ENCODE results near the gene PLXNA1.

The PLXNA1 gene

DNA sequence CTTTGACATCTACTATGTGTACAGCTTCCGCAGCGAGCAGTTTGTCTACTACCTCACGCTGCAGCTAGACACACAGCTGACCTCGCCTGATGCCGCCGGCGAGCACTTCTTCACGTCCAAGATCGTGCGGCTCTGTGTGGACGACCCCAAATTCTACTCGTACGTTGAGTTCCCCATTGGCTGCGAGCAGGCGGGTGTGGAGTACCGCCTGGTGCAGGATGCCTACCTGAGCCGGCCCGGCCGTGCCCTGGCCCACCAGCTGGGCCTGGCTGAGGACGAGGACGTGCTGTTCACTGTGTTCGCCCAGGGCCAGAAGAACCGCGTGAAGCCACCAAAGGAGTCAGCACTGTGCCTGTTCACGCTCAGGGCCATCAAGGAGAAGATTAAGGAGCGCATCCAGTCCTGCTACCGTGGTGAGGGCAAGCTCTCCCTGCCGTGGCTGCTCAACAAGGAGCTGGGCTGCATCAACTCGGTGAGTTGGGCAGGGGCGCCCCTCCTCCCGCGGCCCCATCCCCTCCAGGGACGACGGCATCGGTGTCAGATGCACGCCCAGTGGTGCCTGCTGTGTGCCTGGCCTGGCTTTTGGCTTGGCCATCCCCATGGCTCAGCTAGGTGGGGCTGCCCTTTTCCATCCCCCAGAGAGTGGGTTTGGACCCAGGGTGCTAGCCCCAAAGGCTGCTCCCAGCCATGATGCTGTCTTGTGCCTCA, 6.6 kb downstream of the PLXNA1 start:
- H3K4me3 ChIP-seq (ENCODE audit: low read depth, low read length) = no peak overlapping the region
- TF ChIP-seq, protein P1, sequence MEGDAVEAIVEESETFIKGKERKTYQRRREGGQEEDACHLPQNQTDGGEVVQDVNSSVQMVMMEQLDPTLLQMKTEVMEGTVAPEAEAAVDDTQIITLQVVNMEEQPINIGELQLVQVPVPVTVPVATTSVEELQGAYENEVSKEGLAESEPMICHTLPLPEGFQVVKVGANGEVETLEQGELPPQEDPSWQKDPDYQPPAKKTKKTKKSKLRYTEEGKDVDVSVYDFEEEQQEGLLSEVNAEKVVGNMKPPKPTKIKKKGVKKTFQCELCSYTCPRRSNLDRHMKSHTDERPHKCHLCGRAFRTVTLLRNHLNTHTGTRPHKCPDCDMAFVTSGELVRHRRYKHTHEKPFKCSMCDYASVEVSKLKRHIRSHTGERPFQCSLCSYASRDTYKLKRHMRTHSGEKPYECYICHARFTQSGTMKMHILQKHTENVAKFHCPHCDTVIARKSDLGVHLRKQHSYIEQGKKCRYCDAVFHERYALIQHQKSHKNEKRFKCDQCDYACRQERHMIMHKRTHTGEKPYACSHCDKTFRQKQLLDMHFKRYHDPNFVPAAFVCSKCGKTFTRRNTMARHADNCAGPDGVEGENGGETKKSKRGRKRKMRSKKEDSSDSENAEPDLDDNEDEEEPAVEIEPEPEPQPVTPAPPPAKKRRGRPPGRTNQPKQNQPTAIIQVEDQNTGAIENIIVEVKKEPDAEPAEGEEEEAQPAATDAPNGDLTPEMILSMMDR (IDR thresholded peaks at IDR 0.05; ENCODE audit: insufficient read depth, low read length, missing control alignments) = no peak
- CTCF ChIA-PET = interaction anchor here (1.2 to 1.6 kb wide), 2 partner anchors 237 to 310 kb away, joined by 5 to 8 read pairs; no protein-coding TSS in a partner anchor
- DNase-seq (ENCODE audit: low read depth, low spot score) = no peak
- POLR2A ChIA-PET = no interaction called here

DNA sequence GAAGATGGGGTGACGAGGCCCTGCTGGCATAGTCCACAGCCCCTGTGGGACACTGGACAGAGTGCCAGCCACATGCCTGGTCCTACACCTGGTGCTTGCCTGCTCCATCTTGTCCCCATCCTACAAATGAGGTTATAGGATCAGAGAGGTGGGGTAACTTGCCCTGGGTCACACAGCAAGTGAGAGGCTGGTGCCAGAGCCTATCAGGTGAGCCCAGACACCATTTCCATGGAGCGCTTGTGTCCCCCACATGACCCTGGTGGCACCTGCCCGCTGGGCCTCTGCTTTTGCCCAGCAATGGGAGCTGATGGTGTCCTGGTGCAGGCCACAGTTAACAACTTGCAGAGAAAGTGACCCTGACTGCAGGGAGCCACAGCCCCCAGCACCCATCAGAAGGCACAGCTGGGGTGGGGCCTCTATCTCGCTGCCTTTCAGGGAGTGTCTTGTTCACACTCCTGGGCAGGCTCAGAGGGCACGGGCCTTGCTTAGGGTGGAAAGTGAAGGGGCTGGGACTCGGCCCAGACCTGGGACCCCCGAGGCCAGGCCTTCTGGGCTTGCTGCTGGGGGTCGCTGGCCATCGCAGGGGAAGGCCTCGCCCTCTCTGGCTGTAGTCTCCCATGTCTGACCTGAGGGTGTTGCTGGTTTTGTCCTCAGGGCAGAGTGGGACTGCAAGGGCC, 7.2 kb downstream of the PLXNA1 start:
- ChIA-PET CTCF (no interaction called here), POLR2A (no interaction called here)
- no peak overlapping the region for H3K4me3 ChIP-seq (ENCODE audit: low read depth, low read length)
- TF ChIP-seq, protein P1 (IDR thresholded peaks at IDR 0.05; ENCODE audit: insufficient read depth, low read length, missing control alignments) = no peak
- DNase-seq (ENCODE audit: low read depth, low spot score) = no peak

DNA sequence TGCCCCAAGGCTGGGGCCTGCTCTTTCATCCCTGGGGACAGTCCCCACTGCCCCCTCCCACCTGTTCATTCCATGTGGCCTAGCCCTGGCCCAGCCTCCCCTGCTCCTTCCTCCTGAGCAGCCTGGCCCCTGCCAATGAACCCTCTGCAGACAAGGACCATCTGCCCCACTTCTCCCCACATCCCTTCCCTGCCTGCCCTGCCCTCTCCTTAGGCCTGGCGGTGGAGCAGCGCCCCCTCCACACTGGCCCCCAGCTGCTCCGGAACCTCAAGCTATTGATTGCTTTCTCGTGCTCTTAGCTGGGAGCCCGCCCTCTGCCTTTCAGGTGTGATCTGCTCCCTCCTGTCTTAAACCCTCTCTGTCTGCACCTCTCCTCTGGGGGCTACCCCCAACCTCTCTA, 8.0 kb downstream of the PLXNA1 start:
- no peak overlapping the region for H3K4me3 ChIP-seq (ENCODE audit: low read depth, low read length)
- TF ChIP-seq, protein P1 (IDR thresholded peaks at IDR 0.05; ENCODE audit: insufficient read depth, low read length, missing control alignments) = no peak
- ChIA-PET POLR2A (no interaction called here), CTCF (interaction anchor here (1.7 kb wide), 1 partner anchor 12 kb away, joined by 5 read pairs; no protein-coding TSS in a partner anchor)
- no peak for DNase-seq (ENCODE audit: low read depth, low spot score)

DNA sequence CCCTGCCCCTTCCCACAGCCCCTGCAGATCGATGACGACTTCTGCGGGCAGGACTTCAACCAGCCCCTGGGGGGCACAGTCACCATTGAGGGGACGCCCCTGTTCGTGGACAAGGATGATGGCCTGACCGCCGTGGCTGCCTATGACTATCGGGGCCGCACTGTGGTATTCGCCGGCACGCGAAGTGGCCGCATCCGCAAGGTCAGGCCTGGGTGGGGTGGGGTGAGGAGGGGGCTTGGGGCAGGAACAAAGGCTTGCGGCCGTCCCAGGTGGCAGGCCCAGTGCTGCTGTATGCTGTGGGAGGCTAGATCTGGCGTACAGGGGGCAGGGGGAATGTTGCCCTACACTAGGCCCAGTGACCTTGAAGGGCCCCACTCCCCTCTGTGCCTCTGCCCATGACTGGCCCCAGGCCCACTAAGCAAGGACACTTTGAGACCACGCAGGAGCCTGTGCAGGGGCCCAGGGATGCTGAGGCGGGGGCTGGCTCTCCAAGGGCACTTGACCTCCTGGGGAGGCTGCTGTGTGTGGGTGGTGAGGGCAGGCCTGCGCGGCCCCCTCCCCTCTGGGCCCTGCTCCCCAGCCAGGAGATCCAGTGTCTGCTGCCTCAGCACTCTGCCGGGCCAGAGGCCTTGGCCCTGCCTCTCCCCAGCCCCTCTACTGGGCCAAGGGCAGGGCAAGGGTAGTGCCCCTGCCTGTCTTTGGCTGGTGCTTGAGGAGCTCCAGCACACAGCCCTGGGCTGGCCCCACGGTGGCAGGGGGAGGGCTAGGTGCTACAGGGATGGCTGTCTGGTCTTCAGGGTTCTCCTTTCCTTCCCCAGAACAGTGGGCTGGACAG, 8.7 kb downstream of the PLXNA1 start:
- H3K4me3 ChIP-seq (ENCODE audit: low read depth, low read length) = no peak overlapping the region
- ChIA-PET CTCF (interaction anchor here (0.6 to 1.9 kb wide), 7 partner anchors 9 to 240 kb away, joined by 3 to 10 read pairs (median 3); partner anchors contain the start of gene PLXNA1), POLR2A (interaction anchor here (0.6 kb wide), 1 partner anchor 370 kb away, joined by 3 read pairs; no protein-coding TSS in a partner anchor)
- TF ChIP-seq, protein P1 (IDR thresholded peaks at IDR 0.05; ENCODE audit: insufficient read depth, low read length, missing control alignments) = no peak
- DNase-seq (ENCODE audit: low read depth, low spot score) = no peak

DNA sequence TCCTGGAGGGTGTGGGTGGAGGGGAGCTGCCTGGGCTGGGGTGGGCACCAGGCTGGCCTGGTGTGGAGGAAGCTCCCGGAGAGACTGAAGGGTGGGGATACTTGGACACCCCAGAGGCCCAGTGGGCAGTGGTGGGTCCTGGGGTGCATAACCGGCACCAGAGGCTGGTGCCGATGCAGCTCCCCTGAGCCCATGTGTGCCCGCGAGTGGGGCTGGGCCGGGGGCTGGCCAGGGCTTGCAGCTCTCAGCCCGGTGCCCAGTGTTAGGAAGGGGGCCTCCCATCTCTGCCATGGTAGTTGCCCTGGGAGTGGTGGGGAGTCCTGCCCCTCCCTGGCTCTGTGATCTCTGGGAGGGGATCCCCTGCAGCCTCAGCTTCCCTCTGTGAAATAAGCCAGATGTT, 9.3 kb downstream of the PLXNA1 start:
- H3K4me3 ChIP-seq (ENCODE audit: low read depth, low read length) = no peak overlapping the region
- POLR2A ChIA-PET = interaction anchor here (0.6 kb wide), 1 partner anchor 371 kb away, joined by 3 read pairs; no protein-coding TSS in a partner anchor
- CTCF ChIA-PET = interaction anchor here (0.6 to 1.9 kb wide), 7 partner anchors 9 to 240 kb away, joined by 3 to 10 read pairs (median 3); partner anchors contain the start of gene PLXNA1
- no peak for DNase-seq (ENCODE audit: low read depth, low spot score)
- TF ChIP-seq, protein P1 (IDR thresholded peaks at IDR 0.05; ENCODE audit: insufficient read depth, low read length, missing control alignments) = no peak
